Panc1 (cell line): ENCODE results near the gene CNOT4.

Source experiments
- CTCF ChIP-seq: fragments of 450-650 bp; IDR thresholded peaks from 2 replicates; pipeline ENCODE4 v1.5.1; 2017; ENCODE audit warnings: mild to moderate bottlenecking
- POLR2AphosphoS5 ChIP-seq: IDR thresholded peaks from 2 replicates; pipeline ENCODE4 v1.6.1; 2012; ENCODE audit warnings: mild to moderate bottlenecking, low read depth, low read length, moderate library complexity
- REST ChIP-seq, 2 experiments: IDR thresholded peaks; 2 replicates each; pipeline ENCODE4 v1.6.1; 2011 to 2012; ENCODE audit warnings: low read depth in 2 of 2, control low read depth in 1 of 2, low read length in 1 of 2, mild to moderate bottlenecking in 1 of 2, moderate library complexity in 1 of 2; ENCODE audit not compliant: insufficient read depth in 1 of 2
- SIN3A ChIP-seq: IDR thresholded peaks from 2 replicates; pipeline ENCODE4 v1.6.1; 2012; ENCODE audit warnings: low read depth, mild to moderate bottlenecking, low read length, moderate library complexity, borderline replicate concordance; ENCODE audit not compliant: insufficient read depth
- TCF7L2 ChIP-seq: IDR thresholded peaks from 2 replicates; pipeline ENCODE4 v1.6.1; 2011; ENCODE audit warnings: mild to moderate bottlenecking, low read depth, low read length, inconsistent platforms

- TF ChIP-seq CTCF (no peak), POLR2AphosphoS5 (no peak), SIN3A (no peak), REST (IDR thresholded peaks at IDR 0.05; ENCODE audit: insufficient read depth in 1 of 2, low read depth in 2 of 2, low read length in 1 of 2) (no peak), TCF7L2 (no peak)
These were observed 123.7 kb downstream of the CNOT4 start for GRCh38 chr7:135386181-135386580.
